Loucy (cell line): ENCODE results near the gene TMBIM1.

Source experiments
- H2AFZ ChIP-seq: fragments of 200-600 bp; sonication (generic); 2 replicates; pipeline ENCODE4 v1.6.0; 2016; ENCODE audit warnings: antibody characterized with exemption, mild to moderate bottlenecking, low read length, moderate library complexity
- H3F3A ChIP-seq: fragments of 200-600 bp; 2 replicates; pipeline ENCODE4 v1.6.0; 2016; ENCODE audit warnings: antibody characterized with exemption, low read depth, mild to moderate bottlenecking
- H3K27me3 ChIP-seq: fragments of 200-600 bp; sonication (generic); 2 replicates; pipeline ENCODE4 v1.6.1; 2014; ENCODE audit warnings: low read length, mild to moderate bottlenecking; ENCODE audit not compliant: insufficient read depth, poor library complexity, severe bottlenecking
- H3K36me3 ChIP-seq: fragments of 200-600 bp; sonication (generic); 2 replicates; pipeline ENCODE4 v1.6.1; 2016; ENCODE audit warnings: low read length; ENCODE audit not compliant: insufficient read depth
- H3K4me1 ChIP-seq: fragments of 200-600 bp; sonication (generic); 2 replicates; pipeline ENCODE4 v1.5.1; 2014; ENCODE audit warnings: low read length, mild to moderate bottlenecking; ENCODE audit not compliant: insufficient read depth, poor library complexity, severe bottlenecking
- H3K4me2 ChIP-seq: fragments of 200-600 bp; sonication (generic); 2 replicates; pipeline ENCODE4 v1.6.0; 2014; ENCODE audit warnings: antibody characterized with exemption, low read length, low read depth, mild to moderate bottlenecking; ENCODE audit not compliant: poor library complexity, severe bottlenecking
- H3K4me3 ChIP-seq: fragments of 200-600 bp; sonication (generic); 2 replicates; pipeline ENCODE4 v1.5.1; 2014; ENCODE audit warnings: low read length, mild to moderate bottlenecking, mixed read lengths; ENCODE audit not compliant: poor library complexity, severe bottlenecking
- H3K79me2 ChIP-seq: fragments of 200-600 bp; sonication (generic); 2 replicates; pipeline ENCODE4 v1.6.1; 2014; ENCODE audit warnings: low read length; ENCODE audit not compliant: insufficient read depth
- H3K9ac ChIP-seq: fragments of 200-600 bp; sonication (generic); 2 replicates; pipeline ENCODE4 v1.6.0; 2014; ENCODE audit warnings: mild to moderate bottlenecking, low read depth, low read length, moderate library complexity; ENCODE audit not compliant: poor library complexity, severe bottlenecking
- H3K9me2 ChIP-seq: fragments of 200-600 bp; sonication (generic); replicated peaks from 2 replicates; pipeline ENCODE4 v1.6.1; 2016; ENCODE audit warnings: low read depth, low read length, mixed read lengths
- H3K9me3 ChIP-seq: fragments of 200-600 bp; sonication (generic); 2 replicates; pipeline ENCODE4 v1.6.1; 2014; ENCODE audit warnings: mild to moderate bottlenecking, antibody characterized with exemption, low read length, low read depth; ENCODE audit not compliant: insufficient read depth
- H4K20me1 ChIP-seq: fragments of 200-600 bp; sonication (generic); 2 replicates; pipeline ENCODE4 v1.6.0; 2014; ENCODE audit warnings: antibody characterized with exemption, low read length, mild to moderate bottlenecking; ENCODE audit not compliant: insufficient read depth, poor library complexity, severe bottlenecking
- EZH2phosphoT487 ChIP-seq: fragments of 200-600 bp; IDR thresholded peaks from 2 replicates; pipeline ENCODE4 v1.6.1; 2018; ENCODE audit warnings: antibody characterized with exemption, mild to moderate bottlenecking, moderate library complexity, borderline replicate concordance
- TF ChIP-seq, protein P1 (sequence below): fragments of 200-600 bp; sonication (generic); conservative IDR thresholded peaks from 2 replicates; pipeline ENCODE4 v1.5.1; 2014; ENCODE audit warnings: mild to moderate bottlenecking, antibody characterized with exemption, low read length

TMBIM1 gene

DNA sequence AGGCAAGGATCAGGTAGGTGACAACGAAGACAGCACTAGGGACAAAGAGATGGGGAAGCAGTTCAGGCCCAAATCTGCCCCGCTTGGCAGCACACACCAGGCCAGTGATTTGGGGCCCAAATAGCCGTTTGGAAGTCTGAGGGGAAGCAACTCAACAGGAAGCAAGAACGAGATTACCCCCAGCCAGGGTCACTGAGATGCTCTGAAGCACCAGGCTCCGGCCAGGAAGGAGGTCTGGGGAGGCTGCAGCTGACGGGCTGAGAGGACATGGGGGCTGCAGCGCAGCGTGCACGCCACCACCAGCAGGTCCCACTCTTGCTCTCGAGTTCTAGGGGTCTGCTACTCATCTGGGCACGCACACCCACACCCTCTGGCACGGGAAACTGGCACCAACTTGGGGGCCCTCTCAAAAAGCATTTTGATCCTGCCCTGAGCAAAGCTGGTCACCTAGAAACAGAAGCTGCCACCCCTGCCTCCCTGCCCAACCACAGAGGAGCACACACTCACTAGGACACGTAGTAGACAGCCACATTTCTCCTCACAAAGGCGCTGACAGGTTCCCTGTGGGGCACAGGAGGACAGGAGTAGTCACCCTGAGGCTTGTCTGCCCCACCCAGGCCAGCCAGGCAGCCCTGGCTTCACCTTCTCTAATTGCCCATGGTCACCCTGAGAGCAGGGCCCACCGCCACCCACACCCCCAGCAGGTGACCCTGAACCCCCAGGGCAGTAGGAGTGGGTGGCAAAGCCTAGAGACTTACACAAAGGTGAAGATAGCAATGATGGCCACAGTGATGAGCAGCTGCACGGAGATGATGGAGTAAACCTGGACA, 13.6 kb downstream of the TMBIM1 start:
- Histone ChIP-seq H3K4me1 (no peaks in the 10 kb centered on the region), H4K20me1 (no peaks in the 10 kb centered on the region), H3K36me3 (peaks cover 16% of the 10 kb centered on the region; the same call in 1 of the 2 replicates), H3K9me2 (no peaks in the 10 kb centered on the region), H2AFZ (no peak overlapping the region), H3K4me2 (no peak overlapping the region), H3K79me2 (no peaks in the 10 kb centered on the region), H3F3A (no peaks in the 10 kb centered on the region), H3K9me3 (no peaks in the 10 kb centered on the region), H3K4me3 (no peak overlapping the region), H3K27me3 (no peaks in the 10 kb centered on the region), H3K9ac (no peak overlapping the region)
- no peak for TF ChIP-seq EZH2phosphoT487
- TF ChIP-seq, protein P1, sequence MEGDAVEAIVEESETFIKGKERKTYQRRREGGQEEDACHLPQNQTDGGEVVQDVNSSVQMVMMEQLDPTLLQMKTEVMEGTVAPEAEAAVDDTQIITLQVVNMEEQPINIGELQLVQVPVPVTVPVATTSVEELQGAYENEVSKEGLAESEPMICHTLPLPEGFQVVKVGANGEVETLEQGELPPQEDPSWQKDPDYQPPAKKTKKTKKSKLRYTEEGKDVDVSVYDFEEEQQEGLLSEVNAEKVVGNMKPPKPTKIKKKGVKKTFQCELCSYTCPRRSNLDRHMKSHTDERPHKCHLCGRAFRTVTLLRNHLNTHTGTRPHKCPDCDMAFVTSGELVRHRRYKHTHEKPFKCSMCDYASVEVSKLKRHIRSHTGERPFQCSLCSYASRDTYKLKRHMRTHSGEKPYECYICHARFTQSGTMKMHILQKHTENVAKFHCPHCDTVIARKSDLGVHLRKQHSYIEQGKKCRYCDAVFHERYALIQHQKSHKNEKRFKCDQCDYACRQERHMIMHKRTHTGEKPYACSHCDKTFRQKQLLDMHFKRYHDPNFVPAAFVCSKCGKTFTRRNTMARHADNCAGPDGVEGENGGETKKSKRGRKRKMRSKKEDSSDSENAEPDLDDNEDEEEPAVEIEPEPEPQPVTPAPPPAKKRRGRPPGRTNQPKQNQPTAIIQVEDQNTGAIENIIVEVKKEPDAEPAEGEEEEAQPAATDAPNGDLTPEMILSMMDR, result no peak

DNA sequence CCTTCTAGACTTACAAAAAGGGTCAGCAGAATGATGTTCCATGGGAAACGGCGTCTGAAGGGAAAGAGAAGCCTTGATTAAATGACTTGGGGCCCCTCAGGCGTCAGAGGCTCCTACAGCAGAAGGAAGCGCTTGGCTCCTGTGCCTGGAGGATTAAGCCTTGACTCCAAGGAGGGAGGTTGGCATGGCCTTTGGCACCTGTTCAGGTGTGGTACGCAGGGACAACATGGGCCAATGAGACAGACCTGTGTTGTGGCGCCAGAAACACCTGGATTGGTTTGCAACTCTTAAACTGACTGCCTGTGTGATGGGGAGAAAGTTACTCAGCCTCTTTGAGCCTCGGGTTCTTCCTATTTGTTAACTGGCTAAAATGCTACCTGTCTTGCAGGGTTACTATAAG, 14.4 kb downstream of the TMBIM1 start:
- Histone ChIP-seq H3K36me3 (peaks cover 18% of the 10 kb centered on the region; the same call in 1 of the 2 replicates), H3K27me3 (no peaks in the 10 kb centered on the region), H3K9me2 (no peaks in the 10 kb centered on the region), H3K4me2 (no peak overlapping the region), H3K79me2 (no peaks in the 10 kb centered on the region), H3K4me3 (no peak overlapping the region), H3K4me1 (peaks cover 1% of the 10 kb centered on the region), H3F3A (no peaks in the 10 kb centered on the region), H3K9me3 (no peaks in the 10 kb centered on the region), H4K20me1 (no peaks in the 10 kb centered on the region), H3K9ac (no peak overlapping the region), H2AFZ (no peak overlapping the region)
- no peak for TF ChIP-seq EZH2phosphoT487
- TF ChIP-seq, protein P1, result no peak

DNA sequence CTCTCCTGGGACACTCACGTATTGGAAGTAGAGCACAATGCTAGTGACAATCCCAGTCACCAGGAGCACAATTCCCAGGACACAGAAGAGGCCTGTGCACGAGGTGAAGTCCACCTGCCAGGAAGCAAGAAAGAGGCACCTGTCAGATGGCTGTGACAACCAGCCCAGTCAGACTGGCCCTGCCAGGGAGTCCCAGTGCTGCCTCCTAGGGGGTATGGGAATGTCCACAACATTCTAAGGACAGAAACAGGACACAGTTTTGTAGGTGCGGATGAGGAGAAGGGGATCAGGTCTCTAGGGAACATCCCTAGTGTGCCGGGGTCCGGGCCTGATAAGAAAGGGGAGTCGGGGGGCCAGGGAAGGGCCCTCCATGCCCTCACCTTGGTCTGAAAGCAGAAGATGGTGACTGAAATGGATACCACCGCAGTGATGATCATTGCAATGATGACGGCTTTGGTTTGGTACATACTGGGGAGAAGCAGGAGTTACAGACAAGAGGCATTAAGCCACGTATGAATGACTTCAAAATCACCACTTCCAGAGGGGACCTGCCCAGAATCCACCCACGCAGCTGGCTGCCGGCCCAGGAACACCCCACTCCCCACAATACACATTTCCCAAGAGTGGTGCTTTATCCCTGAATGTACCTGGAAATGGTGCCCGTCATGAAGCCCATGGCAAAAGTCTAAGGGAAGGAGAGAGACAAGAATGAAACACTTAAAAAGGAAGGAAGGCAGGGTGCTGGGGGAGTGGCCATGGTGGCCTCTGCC, 15.1 kb downstream of the TMBIM1 start:
- Histone ChIP-seq H3K9me3 (no peaks in the 10 kb centered on the region), H3K36me3 (peaks cover 18% of the 10 kb centered on the region; the same call in 1 of the 2 replicates), H3K9me2 (no peaks in the 10 kb centered on the region), H4K20me1 (no peaks in the 10 kb centered on the region), H3K4me3 (no peak overlapping the region), H2AFZ (no peak overlapping the region), H3K79me2 (peaks cover under 1% of the 10 kb centered on the region; the same call in 1 of the 2 replicates), H3F3A (no peaks in the 10 kb centered on the region), H3K9ac (no peak overlapping the region), H3K4me2 (no peak overlapping the region), H3K4me1 (peaks cover 8% of the 10 kb centered on the region), H3K27me3 (no peaks in the 10 kb centered on the region)
- TF ChIP-seq, protein P1, result no peak; the same call in 1 of the 2 replicates
- TF ChIP-seq EZH2phosphoT487, result no peak
